ENCODE measurements around the gene PPM1M. TPM values are rescaled to one million over a fixed set of nuclear protein-coding genes. Genes with fewer than 3 reads are reported as not detected.

Gene PPM1M
- total RNA-seq, 1 experiment from 2014 or later = 3.2 TPM

DNA sequence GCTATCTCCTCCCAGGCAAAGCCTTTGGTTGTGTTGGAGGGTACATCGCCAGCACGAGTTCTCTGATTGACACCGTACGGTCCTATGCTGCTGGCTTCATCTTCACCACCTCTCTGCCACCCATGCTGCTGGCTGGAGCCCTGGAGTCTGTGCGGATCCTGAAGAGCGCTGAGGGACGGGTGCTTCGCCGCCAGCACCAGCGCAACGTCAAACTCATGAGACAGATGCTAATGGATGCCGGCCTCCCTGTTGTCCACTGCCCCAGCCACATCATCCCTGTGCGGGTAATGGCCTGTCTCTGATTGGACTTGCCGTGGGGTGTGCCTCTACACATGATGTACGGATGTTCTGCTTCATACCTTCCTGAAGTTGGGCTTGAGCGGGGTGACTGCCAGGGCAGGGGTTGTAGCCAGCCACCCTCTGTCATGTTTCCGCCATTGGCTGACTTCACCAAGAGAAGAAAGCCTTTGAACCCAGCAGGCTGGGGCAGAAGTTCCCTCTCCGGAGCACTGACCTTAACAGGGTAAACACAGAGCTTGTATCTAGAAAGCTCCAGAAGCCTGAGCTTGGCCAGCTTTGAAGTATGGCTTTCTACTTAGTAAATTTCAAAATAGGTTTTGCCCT lies 34.2 kb upstream of the PPM1M start:
- DNase-seq (ENCODE audit: low read depth, low spot score) = no peak
- in situ Hi-C loops (cut with HindIII; ENCODE audit: low pct_unique_long_range_greater_than_20kb, low sequenced_read_pairs) = no loop called here

- in situ Hi-C loops (cut with HindIII; ENCODE audit: low pct_unique_long_range_greater_than_20kb, low sequenced_read_pairs) = no loop called here
- no peak for DNase-seq (ENCODE audit: low read depth, low spot score)
These were observed 32.6 kb upstream of the PPM1M start for GRCh38 chr3:52213005-52213404.

DNA sequence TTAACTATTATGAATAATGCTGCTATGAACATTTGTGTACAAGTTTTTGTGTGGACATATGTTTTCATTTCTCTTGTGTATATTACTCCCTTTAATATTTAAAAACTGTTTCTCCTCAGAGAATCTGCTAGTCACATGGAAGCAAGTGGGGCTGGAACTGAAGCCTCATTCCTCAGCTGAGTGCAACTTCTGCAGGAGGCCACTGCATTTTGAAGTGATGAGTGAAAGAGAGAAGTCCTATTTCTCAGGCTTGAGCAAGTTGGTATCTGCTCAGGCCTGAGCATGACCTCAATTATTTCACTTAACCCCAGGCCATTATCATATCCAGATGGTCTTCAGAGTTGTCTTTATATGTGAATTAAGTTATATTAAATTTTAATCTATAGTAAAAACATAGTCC lies 31.7 kb upstream of the PPM1M start:
- DNase-seq (ENCODE audit: low read depth, low spot score) = no peak
- in situ Hi-C loops (cut with HindIII; ENCODE audit: low pct_unique_long_range_greater_than_20kb, low sequenced_read_pairs) = no loop called here

- no peak for DNase-seq (ENCODE audit: low read depth, low spot score)
- in situ Hi-C loops (cut with HindIII; ENCODE audit: low pct_unique_long_range_greater_than_20kb, low sequenced_read_pairs) = no loop called here
These were observed 30.2 kb upstream of the PPM1M start for GRCh38 chr3:52215351-52215750.

GRCh38 chr3:52216585-52217408 lies 28.8 kb upstream of the PPM1M start:
- in situ Hi-C loops (cut with HindIII; ENCODE audit: low pct_unique_long_range_greater_than_20kb, low sequenced_read_pairs) = no loop called here
- no peak for DNase-seq (ENCODE audit: low read depth, low spot score)

GRCh38 chr3:52217409-52217805 lies 28.2 kb upstream of the PPM1M start:
- in situ Hi-C loops (cut with HindIII; ENCODE audit: low pct_unique_long_range_greater_than_20kb, low sequenced_read_pairs) = no loop called here
- DNase-seq (ENCODE audit: low read depth, low spot score) = no peak

DNA sequence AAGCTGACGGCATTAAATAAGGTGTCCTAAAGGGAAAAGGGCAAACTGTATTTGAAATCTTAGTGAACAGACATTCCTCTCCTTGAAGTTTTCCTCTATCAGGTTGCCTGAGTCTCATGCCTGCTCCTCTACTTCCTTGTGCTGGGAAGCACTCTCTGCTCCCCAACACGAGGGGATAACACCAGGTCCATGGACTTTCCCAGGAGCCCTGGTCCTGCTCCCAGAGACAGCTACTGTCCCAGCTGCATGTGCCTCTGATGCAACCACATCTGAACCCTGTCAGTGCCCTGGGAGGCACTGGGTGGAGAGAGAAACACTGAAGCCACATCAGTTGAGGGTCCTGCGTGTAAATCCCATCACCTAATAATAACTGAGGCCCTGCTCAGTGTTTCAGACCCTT lies 27.5 kb upstream of the PPM1M start:
- no peak for DNase-seq (ENCODE audit: low read depth, low spot score)
- in situ Hi-C loops (cut with HindIII; ENCODE audit: low pct_unique_long_range_greater_than_20kb, low sequenced_read_pairs) = no loop called here

DNA sequence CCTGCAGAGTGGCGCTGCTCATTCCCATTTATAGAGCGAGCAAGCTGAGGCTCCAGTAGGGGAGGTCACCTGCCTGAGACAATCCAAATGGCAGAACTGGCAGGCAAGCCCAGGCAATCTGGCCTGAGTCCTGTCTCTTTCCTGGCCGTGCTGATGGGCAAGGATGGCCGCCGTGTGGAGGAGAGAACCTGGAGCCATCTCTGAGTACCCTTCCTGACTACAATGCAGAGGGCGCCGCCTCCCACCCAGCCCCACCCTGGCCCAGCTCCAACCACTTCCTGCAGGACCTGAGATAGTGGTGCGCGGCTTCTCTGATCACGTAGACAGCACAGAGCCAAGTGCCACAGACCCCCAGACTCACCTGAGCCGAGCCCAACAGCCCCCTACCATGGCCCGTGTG lies 27.1 kb upstream of the PPM1M start:
- in situ Hi-C loops (cut with HindIII; ENCODE audit: low pct_unique_long_range_greater_than_20kb, low sequenced_read_pairs) = no loop called here
- no peak for DNase-seq (ENCODE audit: low read depth, low spot score)

DNA sequence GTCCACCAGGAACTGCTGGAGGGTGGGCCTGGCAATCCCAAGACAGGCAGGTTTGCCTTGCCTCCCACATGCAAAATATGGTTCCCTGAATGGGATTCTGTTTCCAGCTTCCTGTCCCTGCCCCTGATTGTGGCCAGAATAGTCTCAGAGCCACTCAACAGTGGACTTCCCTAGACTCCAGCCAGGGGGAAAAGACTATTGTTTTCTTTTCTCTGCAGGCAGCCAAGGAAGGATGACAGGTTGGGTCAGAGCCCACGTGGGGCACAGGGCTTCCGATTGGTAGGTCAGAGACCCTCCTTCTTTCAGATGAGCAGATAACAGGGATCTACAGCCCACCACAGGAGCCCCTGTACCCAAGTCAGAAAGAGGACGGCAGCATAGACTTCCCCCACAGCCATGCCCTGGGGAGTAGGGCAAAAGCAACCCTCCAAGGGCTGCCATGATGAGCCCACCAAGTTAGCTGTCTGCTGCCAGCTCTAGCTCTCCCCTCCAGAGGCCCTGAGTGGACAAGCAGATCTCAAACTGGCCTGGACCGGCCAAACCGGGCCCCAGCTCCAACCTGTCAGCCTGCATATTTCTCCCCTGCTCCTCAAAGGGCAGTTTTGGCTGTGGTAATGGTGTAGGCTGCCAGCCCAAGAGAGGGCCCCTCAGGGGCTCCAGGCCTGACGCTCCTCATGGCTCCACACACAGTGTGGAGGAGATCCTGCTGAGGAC lies 26.5 kb upstream of the PPM1M start:
- no peak for DNase-seq (ENCODE audit: low read depth, low spot score)
- in situ Hi-C loops (cut with HindIII; ENCODE audit: low pct_unique_long_range_greater_than_20kb, low sequenced_read_pairs) = no loop called here

- peak; percentile 83 for DNase-seq (ENCODE audit: low read depth, low spot score)
- in situ Hi-C loops (cut with HindIII; ENCODE audit: low pct_unique_long_range_greater_than_20kb, low sequenced_read_pairs) = no loop called here
These were observed 25.1 kb upstream of the PPM1M start for GRCh38 chr3:52220380-52221026.

GRCh38 chr3:52221141-52221562 lies 24.4 kb upstream of the PPM1M start:
- in situ Hi-C loops (cut with HindIII; ENCODE audit: low pct_unique_long_range_greater_than_20kb, low sequenced_read_pairs) = no loop called here
- no peak for DNase-seq (ENCODE audit: low read depth, low spot score)

GRCh38 chr3:52221563-52222318 lies 23.8 kb upstream of the PPM1M start:
- in situ Hi-C loops (cut with HindIII; ENCODE audit: low pct_unique_long_range_greater_than_20kb, low sequenced_read_pairs) = no loop called here
- no peak for DNase-seq (ENCODE audit: low read depth, low spot score)

DNA sequence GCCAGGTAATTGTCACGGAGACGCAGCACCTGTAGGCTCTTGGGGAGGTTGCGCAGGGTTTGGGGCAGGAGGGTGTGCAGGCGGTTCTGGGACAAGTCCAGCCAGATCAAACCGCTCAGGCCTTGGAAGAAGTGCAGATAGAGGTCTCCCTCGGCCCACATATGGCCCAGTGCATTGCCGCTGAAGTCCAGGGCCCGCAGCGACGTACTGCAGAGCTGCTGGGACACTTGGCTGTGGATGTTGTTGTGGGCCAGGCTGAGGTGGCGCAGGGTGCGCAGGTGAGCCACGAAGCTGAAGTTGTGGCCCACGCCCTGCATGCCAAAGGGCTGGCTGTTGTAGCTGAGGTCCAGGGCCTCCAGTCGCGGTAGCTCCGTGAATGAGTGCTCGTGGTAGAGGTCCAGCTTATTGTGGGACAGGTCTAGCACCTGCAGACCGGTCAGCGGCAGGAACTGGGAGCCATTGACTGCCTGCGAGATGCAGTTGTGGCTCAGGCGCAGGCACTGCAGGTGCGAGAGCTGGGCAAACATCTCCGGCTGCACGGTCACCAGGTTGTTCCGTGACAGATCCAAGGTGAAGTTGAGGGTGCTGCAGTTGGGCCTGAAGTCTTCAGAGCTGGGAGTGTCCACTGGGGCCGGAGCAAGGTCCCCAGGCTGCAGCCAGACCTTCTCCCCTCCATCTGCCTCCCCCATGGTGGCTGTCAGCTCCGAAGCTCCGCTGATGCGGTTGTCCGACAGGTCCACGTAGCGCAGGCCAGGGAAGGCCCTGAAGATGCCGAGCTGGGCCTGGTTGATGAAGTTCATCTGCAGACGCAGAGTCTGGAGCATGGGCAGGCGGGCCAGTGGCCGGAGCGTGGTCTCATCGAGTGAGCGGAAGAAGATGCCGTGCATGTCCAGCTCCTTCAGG lies 23.0 kb upstream of the PPM1M start:
- no peak for DNase-seq (ENCODE audit: low read depth, low spot score)
- in situ Hi-C loops (cut with HindIII; ENCODE audit: low pct_unique_long_range_greater_than_20kb, low sequenced_read_pairs) = no loop called here

DNA sequence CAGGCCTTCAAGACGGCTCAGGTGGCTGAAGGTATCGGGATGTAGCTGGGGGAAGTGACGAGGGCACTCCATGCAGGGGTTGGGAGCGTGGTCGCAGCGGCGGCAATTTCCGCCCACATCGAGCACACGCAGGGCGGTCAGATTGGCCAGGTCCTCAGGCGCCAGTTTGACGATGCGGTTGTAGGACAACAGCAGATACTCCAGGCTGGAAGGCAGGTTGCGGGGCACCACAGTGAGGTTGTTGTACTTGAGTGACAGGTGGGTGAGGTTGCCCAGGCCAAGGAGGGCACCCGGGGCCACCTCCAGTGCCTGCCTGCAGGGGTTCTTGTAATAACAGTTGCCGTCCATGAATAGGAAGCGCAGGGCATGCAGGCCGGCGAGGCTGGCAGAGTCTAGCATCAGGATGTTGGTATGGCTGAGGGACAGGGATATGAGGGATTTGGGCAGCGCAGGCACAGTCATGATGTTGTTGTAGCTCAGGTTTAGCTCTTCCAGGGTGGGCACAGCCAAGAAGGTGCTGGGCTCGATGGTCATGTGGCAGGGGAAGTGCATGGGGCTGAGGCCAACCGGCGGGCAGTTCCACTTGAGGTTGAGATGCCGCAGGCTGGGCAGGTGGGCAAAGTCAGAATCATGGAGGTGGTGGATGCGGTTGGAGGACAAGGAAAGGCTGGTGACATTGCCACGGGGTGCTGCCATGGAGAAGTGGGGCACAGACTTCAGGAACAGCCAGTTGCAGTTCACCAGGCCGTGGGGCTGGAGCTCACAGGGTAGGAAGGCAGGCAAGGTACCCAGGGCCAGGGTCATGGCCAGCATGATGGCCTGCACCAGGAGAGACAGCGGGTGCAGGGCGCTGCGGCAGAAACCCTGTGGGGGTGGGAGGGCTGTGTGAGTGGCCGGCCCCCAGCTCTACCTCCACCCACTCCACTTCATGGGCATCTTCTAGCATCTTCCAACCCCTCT lies 21.8 kb upstream of the PPM1M start:
- in situ Hi-C loops (cut with HindIII; ENCODE audit: low pct_unique_long_range_greater_than_20kb, low sequenced_read_pairs) = no loop called here
- no peak for DNase-seq (ENCODE audit: low read depth, low spot score)

DNA sequence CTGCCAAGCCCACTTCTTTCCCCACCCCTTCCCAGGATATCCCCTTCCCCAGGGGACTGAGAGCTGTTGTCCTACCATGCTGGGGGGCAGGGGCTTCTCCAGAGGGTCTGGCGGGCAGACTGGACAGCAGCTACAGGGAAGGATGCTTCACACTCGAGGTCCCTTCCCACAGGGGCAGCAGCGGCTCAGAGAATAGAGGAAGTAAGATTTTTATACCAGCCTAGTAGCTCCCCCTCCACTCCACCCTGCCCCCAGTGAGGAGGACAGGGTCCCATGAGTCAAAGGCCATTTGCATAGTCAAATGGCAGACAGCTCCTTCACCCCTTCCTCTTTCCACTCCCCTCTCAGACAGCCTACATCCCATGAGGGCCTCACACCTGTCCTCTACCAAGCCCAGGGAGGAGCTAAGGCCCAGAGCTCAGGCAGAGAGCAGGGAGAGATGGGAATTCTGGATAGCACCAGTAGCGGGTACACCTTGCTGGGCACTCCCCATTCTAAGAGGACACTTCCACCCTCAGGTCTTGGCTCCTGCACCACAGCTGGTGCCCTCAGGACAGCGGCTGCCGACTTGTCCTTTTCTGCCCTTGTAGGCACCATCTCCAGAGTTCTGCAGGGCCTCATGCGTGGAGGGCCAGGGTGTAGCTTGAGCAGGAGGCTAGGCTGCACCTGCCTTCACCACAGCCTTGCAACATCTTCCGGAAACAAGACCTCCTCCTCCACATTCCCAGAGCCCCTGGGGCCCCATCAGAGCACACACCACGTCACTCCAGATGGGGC lies 19.9 kb upstream of the PPM1M start, which contains the start of gene TLR9:
Gene TLR9 (minus strand): TSS at position 194 of the 777 bp plus-strand sequence. CDS start 116 bp downstream, at position 78.
- no peak for DNase-seq (ENCODE audit: low read depth, low spot score)
- in situ Hi-C loops (cut with HindIII; ENCODE audit: low pct_unique_long_range_greater_than_20kb, low sequenced_read_pairs) = no loop called here

All from SK-MEL-5 (cell line).